Measurements from ENCODE around the gene GPRC5A. TPM values are rescaled to one million over a fixed set of nuclear protein-coding genes. Genes with fewer than 3 reads are reported as not detected.
A peak's percentile ranks its signal among the peaks of the same experiment; 100 is the strongest.

The GPRC5A gene
- total RNA-seq, 1 donor from 2014 or later, result not detected

DNA sequence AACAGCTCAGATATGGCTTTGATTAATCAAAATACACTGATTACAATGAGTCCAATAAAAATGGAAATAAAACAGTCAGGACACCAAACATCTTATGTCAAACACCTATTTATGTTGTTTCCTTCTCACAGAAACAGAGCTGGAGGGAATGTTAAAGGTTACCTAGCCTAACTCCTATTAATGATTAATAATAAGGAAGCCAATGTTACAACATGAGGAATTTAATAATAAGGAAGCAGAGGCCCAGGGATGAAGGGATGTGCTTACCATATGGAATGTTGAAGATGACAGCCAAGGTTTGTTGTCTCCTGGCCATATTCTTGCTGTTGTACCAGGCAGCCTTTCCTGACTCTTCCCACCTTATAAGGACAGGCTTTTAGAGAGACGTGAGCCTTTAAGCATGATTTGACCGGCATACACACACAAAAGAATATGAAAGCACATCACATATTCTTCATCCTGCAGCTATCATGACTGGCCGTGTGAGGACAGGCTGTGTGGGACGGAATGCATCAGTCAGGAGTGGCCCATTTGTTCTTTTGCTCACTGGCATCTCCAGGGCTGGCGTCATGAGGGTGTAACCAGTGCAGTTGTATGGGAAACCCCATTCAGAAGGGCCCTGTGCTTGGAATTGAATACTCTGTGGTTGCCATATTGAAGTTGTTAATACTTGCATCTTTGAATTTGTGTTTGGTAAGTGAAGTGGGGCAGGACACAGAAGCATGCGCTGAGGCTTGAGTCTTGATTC, 63.7 kb downstream of the GPRC5A start:
- Mint-ChIP-seq H3K4me1 (ENCODE audit: low read depth, unreplicated experiment) (peaks cover 6% of the 10 kb centered on the region), H3K36me3 (ENCODE audit: unreplicated experiment) (peaks cover under 1% of the 10 kb centered on the region), H3K27me3 (ENCODE audit: unreplicated experiment) (peaks cover 1% of the 10 kb centered on the region), H3K27ac (ENCODE audit: unreplicated experiment) (no peak overlapping the region), H3K4me3 (ENCODE audit: unreplicated experiment) (no peak overlapping the region), H3K9me3 (ENCODE audit: unreplicated experiment) (peaks cover 1% of the 10 kb centered on the region)
- no peak for TF ChIP-seq CTCF (IDR thresholded peaks at IDR 0.05; ENCODE audit: partially characterized antibody, unreplicated experiment)
- no peak for DNase-seq

DNA sequence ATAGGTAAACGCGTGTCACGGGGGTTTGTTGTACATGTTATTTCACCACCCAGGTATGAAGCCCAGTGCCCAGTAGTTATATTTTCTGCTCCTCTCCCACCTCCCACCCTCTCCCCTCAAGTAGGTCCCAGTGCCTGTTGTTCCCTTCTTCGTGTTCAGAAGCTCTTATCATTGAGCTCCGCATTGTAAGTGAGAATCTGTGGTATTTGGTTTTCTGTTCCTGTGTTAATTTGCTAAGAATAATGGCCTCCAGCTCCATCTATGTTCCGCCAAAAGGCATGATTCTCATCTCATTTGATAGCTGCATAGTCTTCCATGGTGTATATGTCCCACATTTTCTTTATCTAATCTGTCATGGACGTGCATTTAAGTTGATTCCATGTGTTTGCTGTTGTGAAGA, 67.5 kb downstream of the GPRC5A start:
- H3K36me3 Mint-ChIP-seq (ENCODE audit: unreplicated experiment), result no peaks in the 10 kb centered on the region
- no peak for DNase-seq
- H3K4me1 Mint-ChIP-seq (ENCODE audit: low read depth, unreplicated experiment), result peaks cover 11% of the 10 kb centered on the region
- no peak overlapping the region for H3K27ac Mint-ChIP-seq (ENCODE audit: unreplicated experiment)
- H3K4me3 Mint-ChIP-seq (ENCODE audit: unreplicated experiment), result no peak overlapping the region
- H3K9me3 Mint-ChIP-seq (ENCODE audit: unreplicated experiment), result peaks cover 6% of the 10 kb centered on the region
- no peak for TF ChIP-seq CTCF (IDR thresholded peaks at IDR 0.05; ENCODE audit: partially characterized antibody, unreplicated experiment)
- H3K27me3 Mint-ChIP-seq (ENCODE audit: unreplicated experiment), result peaks cover 2% of the 10 kb centered on the region

DNA sequence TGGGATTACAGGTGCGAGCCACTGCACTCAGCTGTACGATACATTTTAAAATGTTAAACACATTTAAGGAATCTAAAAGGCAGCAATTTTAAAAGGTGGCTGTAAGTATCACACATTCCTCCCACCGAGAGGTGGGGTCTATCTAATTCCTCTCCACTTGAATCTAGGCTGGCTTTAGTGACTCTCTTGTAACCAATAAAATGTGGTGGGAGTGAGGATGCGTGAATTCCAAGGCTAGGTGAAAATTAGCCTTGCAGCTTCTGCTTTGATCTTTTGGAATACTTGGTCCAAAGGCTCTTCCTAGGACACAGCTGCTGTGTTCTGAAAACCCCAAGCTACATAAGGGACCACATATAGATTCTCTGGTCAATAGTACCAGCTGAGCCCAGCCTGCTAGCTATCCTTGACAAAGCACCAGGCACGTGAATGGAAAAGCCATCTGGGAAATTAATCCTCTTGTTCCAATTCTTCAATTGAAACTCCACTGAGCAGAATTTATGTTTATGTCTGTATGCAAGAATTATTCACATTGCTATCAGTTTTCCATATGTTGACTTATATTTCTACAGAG, 69.4 kb downstream of the GPRC5A start:
- peaks cover 11% of the 10 kb centered on the region for H3K4me1 Mint-ChIP-seq (ENCODE audit: low read depth, unreplicated experiment)
- peaks cover 6% of the 10 kb centered on the region for H3K9me3 Mint-ChIP-seq (ENCODE audit: unreplicated experiment)

GRCh38 chr12:12964255-12964654, 72.9 kb downstream of the GPRC5A start:
- Mint-ChIP-seq H3K27me3 (ENCODE audit: unreplicated experiment) (peaks cover 2% of the 10 kb centered on the region), H3K27ac (ENCODE audit: unreplicated experiment) (no peak overlapping the region), H3K4me3 (ENCODE audit: unreplicated experiment) (no peak overlapping the region), H3K36me3 (ENCODE audit: unreplicated experiment) (peaks cover 7% of the 10 kb centered on the region), H3K4me1 (ENCODE audit: low read depth, unreplicated experiment) (peaks cover 6% of the 10 kb centered on the region), H3K9me3 (ENCODE audit: unreplicated experiment) (peaks cover 4% of the 10 kb centered on the region)
- no peak for TF ChIP-seq CTCF (IDR thresholded peaks at IDR 0.05; ENCODE audit: partially characterized antibody, unreplicated experiment)
- DNase-seq, result no peak

More for the DNA sequence above, 69.4 kb downstream of the GPRC5A start:
- Mint-ChIP-seq H3K4me3 (ENCODE audit: unreplicated experiment) (no peak overlapping the region), H3K27me3 (ENCODE audit: unreplicated experiment) (peaks cover 2% of the 10 kb centered on the region), H3K27ac (ENCODE audit: unreplicated experiment) (peak overlapping the region; percentile 56), H3K36me3 (ENCODE audit: unreplicated experiment) (peaks cover 7% of the 10 kb centered on the region)
- DNase-seq, result peak; percentile 33
- no peak for TF ChIP-seq CTCF (IDR thresholded peaks at IDR 0.05; ENCODE audit: partially characterized antibody, unreplicated experiment)

GRCh38 chr12:12965836-12966235, 74.5 kb downstream of the GPRC5A start:
- no peak for TF ChIP-seq CTCF (IDR thresholded peaks at IDR 0.05; ENCODE audit: partially characterized antibody, unreplicated experiment)
- Mint-ChIP-seq H3K27me3 (ENCODE audit: unreplicated experiment) (peaks cover under 1% of the 10 kb centered on the region), H3K27ac (ENCODE audit: unreplicated experiment) (no peak overlapping the region), H3K4me1 (ENCODE audit: low read depth, unreplicated experiment) (peaks cover 2% of the 10 kb centered on the region), H3K9me3 (ENCODE audit: unreplicated experiment) (peaks cover 2% of the 10 kb centered on the region), H3K4me3 (ENCODE audit: unreplicated experiment) (no peak overlapping the region), H3K36me3 (ENCODE audit: unreplicated experiment) (peaks cover 7% of the 10 kb centered on the region)
- no peak for DNase-seq

Data from glutamatergic neuron (in vitro differentiated cells).